WTC11 (cell line): ENCODE results near the gene ELOVL2. TPM values are rescaled to one million over a fixed set of nuclear protein-coding genes. Genes with fewer than 3 reads are reported as not detected.

ENCODE experiments used
- ATAC-seq: fragments of 200-7000 bp; cut with Tn5 transposase; 2 replicates; pipeline ENCODE4 v1.10.0; 2021; ENCODE audit warnings: mild to moderate bottlenecking, moderate library complexity
- CTCF ChIA-PET: fragments of 300-600 bp; sonication (Branson Sonifier 250); formaldehyde crosslinking; loops from one replicate; lab custom pipeline; 2021; ENCODE audit warnings: antibody characterized with exemption; lab: Charles Lee
- POLR2A ChIA-PET: fragments of 350-600 bp; sonication (Branson Sonifier 250); formaldehyde crosslinking; loops from one replicate; lab custom pipeline; 2021; ENCODE audit warnings: antibody characterized with exemption; lab: Charles Lee
- DNase-seq: peaks from one replicate; pipeline ENCODE4 v3.0.0; 2021; ENCODE audit warnings: low spot score
- H3K27ac Mint-ChIP-seq: 2 replicates; pipeline ENCODE4 v1.8.0; 2021; ENCODE audit warnings: mixed read lengths
- H3K27me3 Mint-ChIP-seq: 2 replicates; pipeline ENCODE4 v1.8.0; 2021; ENCODE audit warnings: low read depth, mild to moderate bottlenecking, moderate library complexity, mixed read lengths
- H3K36me3 Mint-ChIP-seq: 2 replicates; pipeline ENCODE4 v1.8.0; 2021; ENCODE audit warnings: mixed read lengths
- H3K4me1 Mint-ChIP-seq: 2 replicates; pipeline ENCODE4 v1.8.0; 2022; ENCODE audit warnings: mixed read lengths
- H3K4me3 Mint-ChIP-seq: 2 replicates; pipeline ENCODE4 v1.8.0; 2021; ENCODE audit warnings: mild to moderate bottlenecking, moderate library complexity, mixed read lengths
- H3K9me3 Mint-ChIP-seq: 2 replicates; pipeline ENCODE4 v1.8.0; 2021; ENCODE audit warnings: mixed read lengths
- ATF1 ChIP-seq: sonication (generic); formaldehyde crosslinking; IDR thresholded peaks from 2 replicates; pipeline ENCODE4 v1.8.1; 2023; ENCODE audit warnings: mild to moderate bottlenecking, moderate library complexity, missing genetic modification reagents
- GTF2I ChIP-seq: fragments of 250-450 bp; sonication (Bioruptor Pico); conservative IDR thresholded peaks from 2 replicates; pipeline ENCODE4 v1.4.0; 2021; ENCODE audit warnings: mild to moderate bottlenecking
- HMGA2 ChIP-seq: fragments of 250-450 bp; sonication (Bioruptor Pico); IDR thresholded peaks from 2 replicates; pipeline ENCODE4 v1.4.0; 2021; ENCODE audit warnings: mild to moderate bottlenecking, moderate library complexity
- NFE2L1 ChIP-seq: sonication (generic); formaldehyde crosslinking; IDR thresholded peaks from 2 replicates; pipeline ENCODE4 v1.8.1; 2023; ENCODE audit warnings: missing genetic modification reagents
- NR1H2 ChIP-seq: sonication (generic); formaldehyde crosslinking; IDR thresholded peaks from 2 replicates; pipeline ENCODE4 v1.9.0; 2021; ENCODE audit warnings: mild to moderate bottlenecking, moderate library complexity, missing genetic modification reagents
- SMAD4 ChIP-seq: sonication (generic); formaldehyde crosslinking; IDR thresholded peaks from 2 replicates; pipeline ENCODE4 v1.8.0; 2022; ENCODE audit warnings: mild to moderate bottlenecking, missing genetic modification reagents
- TEAD1 ChIP-seq: sonication (generic); formaldehyde crosslinking; IDR thresholded peaks from 2 replicates; pipeline ENCODE4 v1.8.0; 2022; ENCODE audit warnings: mild to moderate bottlenecking, missing genetic modification reagents
- ZNF232 ChIP-seq: sonication (generic); formaldehyde crosslinking; IDR thresholded peaks from 2 replicates; pipeline ENCODE4 v1.8.0; 2022; ENCODE audit warnings: mild to moderate bottlenecking, missing genetic modification reagents
- ZNF396 ChIP-seq: fragments of 250-450 bp; sonication (Bioruptor Pico); IDR thresholded peaks from 2 replicates; pipeline ENCODE4 v1.8.0; 2021; ENCODE audit warnings: mild to moderate bottlenecking, moderate library complexity, borderline replicate concordance
- ZNF423 ChIP-seq: fragments of 250-450 bp; sonication (Bioruptor Pico); IDR thresholded peaks from 2 replicates; pipeline ENCODE4 v2.1.2; 2022; ENCODE audit warnings: mild to moderate bottlenecking, moderate library complexity
- total RNA-seq: library from RNA; stranded (reverse); gene quantifications from 3 replicates; pipeline ENCODE4 v1.2.3, GENCODE V29; 2021
- TF ChIP-seq, protein P1 (sequence below): sonication (generic); formaldehyde crosslinking; IDR thresholded peaks from 2 replicates; pipeline ENCODE4 v1.8.0; 2023; ENCODE audit warnings: mild to moderate bottlenecking, missing genetic modification reagents
- TF ChIP-seq, protein P2 (sequence below): sonication (generic); formaldehyde crosslinking; IDR thresholded peaks from 2 replicates; pipeline ENCODE4 v1.8.1; 2022; ENCODE audit warnings: mild to moderate bottlenecking, moderate library complexity, missing genetic modification reagents
- TF ChIP-seq, protein P3 (sequence below): sonication (generic); formaldehyde crosslinking; IDR thresholded peaks from 2 replicates; pipeline ENCODE4 v1.8.1; 2023; ENCODE audit warnings: mild to moderate bottlenecking, missing genetic modification reagents
- TF ChIP-seq, protein P4 (sequence below): sonication (generic); formaldehyde crosslinking; IDR thresholded peaks from 2 replicates; pipeline ENCODE4 v1.8.1; 2023; ENCODE audit warnings: mild to moderate bottlenecking, missing genetic modification reagents, borderline replicate concordance
- TF ChIP-seq, protein P5 (sequence below): fragments of 250-450 bp; sonication (Bioruptor Pico); conservative IDR thresholded peaks from 2 replicates; pipeline ENCODE4 v1.9.0; 2021; ENCODE audit warnings: mild to moderate bottlenecking

Gene ELOVL2
- total RNA-seq, 1 experiment from 2014 or later: 2.0 TPM

DNA sequence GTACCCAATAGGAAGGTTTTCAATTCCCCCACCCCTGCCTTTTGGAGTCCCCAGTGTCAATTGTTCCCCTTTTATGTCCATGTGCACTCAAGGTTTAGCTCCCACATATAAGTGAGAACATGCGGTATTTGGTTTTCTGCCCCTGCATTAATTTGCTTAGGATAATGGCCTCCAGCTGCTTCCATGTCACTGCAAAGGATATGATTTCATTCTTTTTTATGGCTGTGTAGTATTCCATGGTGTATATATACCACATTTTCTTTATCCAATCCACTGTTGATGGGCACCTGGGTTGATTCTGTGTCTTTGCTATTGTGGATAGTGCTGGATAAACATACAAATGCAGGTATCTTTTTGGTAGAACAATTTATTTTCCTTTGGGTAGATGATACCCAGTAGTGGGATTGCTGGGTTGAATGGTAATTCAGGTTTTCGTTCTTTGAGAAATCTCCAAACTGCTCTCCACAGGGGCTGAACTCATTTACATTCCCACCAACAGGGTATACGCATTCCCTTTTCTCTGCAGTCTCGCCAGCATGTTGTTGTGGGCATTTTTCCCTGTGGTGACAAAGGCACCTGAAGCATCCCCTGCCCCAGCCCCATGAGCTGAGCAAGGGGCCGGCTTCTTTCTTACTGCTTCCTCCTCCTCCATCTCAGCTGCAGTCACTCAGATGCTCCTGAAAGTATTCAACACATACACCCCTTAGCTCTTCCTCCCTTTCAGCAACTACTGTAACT is 66.7 kb downstream of the ELOVL2 start:
- H3K27ac Mint-ChIP-seq: no peak overlapping the region

DNA sequence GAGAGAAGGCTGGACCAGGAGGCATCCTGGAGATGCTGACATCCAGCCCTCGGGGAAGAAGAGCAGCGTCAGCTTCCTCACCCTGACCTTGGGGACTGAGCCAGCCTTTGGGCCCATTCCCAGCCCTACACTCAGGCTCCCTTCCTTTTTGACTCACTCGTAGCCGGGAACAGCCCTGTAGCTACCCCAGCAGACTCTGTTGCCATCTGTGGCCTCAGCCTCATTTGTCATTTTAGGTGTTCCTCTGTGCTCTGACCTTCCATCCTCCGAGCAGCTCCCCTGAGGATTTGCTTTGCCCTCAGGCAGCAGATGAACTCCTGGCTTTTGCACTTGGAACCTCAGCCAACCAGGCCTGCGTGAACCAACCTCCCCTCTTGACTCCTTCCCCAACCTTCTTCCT is 67.5 kb downstream of the ELOVL2 start:
- Mint-ChIP-seq H3K36me3 (no peaks in the 10 kb centered on the region), H3K27me3 (no peaks in the 10 kb centered on the region), H3K4me1 (peaks cover 11% of the 10 kb centered on the region), H3K4me3 (no peak overlapping the region), H3K27ac (no peak overlapping the region), H3K9me3 (peaks cover 6% of the 10 kb centered on the region; the same call in 1 of the 2 replicates)
- ChIA-PET POLR2A (no interaction called here), CTCF (no interaction called here)
- DNase-seq (no peak), ATAC-seq (no peak)
- no peak for TF ChIP-seq ZNF232 (CRISPR knock-in tag)
- TF ChIP-seq ATF1 (CRISPR knock-in tag): no peak
- TF ChIP-seq, protein P1, sequence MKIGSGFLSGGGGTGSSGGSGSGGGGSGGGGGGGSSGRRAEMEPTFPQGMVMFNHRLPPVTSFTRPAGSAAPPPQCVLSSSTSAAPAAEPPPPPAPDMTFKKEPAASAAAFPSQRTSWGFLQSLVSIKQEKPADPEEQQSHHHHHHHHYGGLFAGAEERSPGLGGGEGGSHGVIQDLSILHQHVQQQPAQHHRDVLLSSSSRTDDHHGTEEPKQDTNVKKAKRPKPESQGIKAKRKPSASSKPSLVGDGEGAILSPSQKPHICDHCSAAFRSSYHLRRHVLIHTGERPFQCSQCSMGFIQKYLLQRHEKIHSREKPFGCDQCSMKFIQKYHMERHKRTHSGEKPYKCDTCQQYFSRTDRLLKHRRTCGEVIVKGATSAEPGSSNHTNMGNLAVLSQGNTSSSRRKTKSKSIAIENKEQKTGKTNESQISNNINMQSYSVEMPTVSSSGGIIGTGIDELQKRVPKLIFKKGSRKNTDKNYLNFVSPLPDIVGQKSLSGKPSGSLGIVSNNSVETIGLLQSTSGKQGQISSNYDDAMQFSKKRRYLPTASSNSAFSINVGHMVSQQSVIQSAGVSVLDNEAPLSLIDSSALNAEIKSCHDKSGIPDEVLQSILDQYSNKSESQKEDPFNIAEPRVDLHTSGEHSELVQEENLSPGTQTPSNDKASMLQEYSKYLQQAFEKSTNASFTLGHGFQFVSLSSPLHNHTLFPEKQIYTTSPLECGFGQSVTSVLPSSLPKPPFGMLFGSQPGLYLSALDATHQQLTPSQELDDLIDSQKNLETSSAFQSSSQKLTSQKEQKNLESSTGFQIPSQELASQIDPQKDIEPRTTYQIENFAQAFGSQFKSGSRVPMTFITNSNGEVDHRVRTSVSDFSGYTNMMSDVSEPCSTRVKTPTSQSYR (CRISPR knock-in tag): no peak
- TF ChIP-seq TEAD1 (CRISPR knock-in tag): no peak
- no peak for TF ChIP-seq HMGA2

More for the DNA sequence above, 66.7 kb downstream of the ELOVL2 start:
- ChIA-PET CTCF (interaction anchor here (2.8 kb wide), 1 partner anchor 23 kb away, joined by 19 read pairs; no protein-coding TSS in a partner anchor), POLR2A (no interaction called here)
- Mint-ChIP-seq H3K27me3 (no peaks in the 10 kb centered on the region), H3K4me1 (peaks cover 11% of the 10 kb centered on the region), H3K9me3 (peaks cover 6% of the 10 kb centered on the region; the same call in 1 of the 2 replicates), H3K4me3 (no peak overlapping the region), H3K36me3 (no peaks in the 10 kb centered on the region)
- DNase-seq (peak; percentile 28), ATAC-seq (peak; percentile 92)
- TF ChIP-seq GTF2I (CRISPR knock-in tag) (peak; percentile 34; the same call in 1 of the 2 replicates), SMAD4 (CRISPR knock-in tag) (no peak), ZNF423 (CRISPR knock-in tag) (peak; percentile 11; the same call in 1 of the 2 replicates)

DNA sequence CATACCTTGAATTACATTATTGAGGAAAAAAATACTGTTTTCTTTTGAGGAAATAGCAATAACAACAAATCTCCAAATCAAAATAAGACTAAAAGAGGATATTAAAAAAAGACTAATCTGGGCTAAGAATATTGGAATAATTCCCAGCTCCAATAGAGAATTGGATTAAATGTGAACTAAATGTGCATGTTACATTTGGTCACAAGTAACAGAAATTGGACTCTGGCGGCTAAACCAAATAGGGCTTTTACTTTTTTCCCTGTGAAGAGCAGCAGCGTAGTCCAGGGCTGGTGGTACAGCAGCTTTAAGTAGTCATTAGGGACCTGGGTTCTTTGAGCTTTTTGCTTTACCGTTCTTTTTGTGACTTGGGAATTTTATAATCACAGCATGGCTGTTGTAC is 71.9 kb downstream of the ELOVL2 start:
- ChIA-PET POLR2A (no interaction called here), CTCF (interaction anchor here (2.5 kb wide), 1 partner anchor 17 kb away, joined by 8 read pairs; no protein-coding TSS in a partner anchor)
- Mint-ChIP-seq H3K36me3 (no peaks in the 10 kb centered on the region), H3K27ac (no peak overlapping the region), H3K9me3 (peaks cover under 1% of the 10 kb centered on the region), H3K27me3 (peaks cover 4% of the 10 kb centered on the region; the same call in 1 of the 2 replicates), H3K4me1 (no peaks in the 10 kb centered on the region), H3K4me3 (no peak overlapping the region)
- DNase-seq (no peak), ATAC-seq (no peak)
- TF ChIP-seq ZNF396 (CRISPR knock-in tag) (no peak), NFE2L1 (CRISPR knock-in tag) (no peak)
- TF ChIP-seq, protein P2, sequence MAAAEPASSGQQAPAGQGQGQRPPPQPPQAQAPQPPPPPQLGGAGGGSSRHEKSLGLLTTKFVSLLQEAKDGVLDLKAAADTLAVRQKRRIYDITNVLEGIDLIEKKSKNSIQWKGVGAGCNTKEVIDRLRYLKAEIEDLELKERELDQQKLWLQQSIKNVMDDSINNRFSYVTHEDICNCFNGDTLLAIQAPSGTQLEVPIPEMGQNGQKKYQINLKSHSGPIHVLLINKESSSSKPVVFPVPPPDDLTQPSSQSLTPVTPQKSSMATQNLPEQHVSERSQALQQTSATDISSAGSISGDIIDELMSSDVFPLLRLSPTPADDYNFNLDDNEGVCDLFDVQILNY (CRISPR knock-in tag): no peak

DNA sequence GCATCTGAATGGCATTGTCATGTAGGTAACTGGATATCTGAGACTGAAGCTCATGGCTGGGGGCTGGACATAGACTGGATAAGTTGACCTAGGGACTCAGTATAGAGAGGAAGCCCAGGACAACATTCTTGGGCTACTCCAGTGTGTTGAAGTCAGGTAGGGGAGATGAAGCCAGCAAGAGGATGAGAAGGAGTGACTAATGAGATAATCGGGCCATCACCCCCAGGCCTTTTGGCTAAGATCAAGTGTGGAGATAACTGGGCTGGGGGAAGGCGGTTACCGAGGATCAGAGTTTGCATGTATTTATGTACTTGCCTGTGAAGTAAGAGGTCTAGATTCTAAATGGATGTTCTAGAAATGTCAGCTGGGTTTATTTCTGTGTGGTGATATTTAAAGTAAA is 73.4 kb downstream of the ELOVL2 start:
- no peak overlapping the region for H3K27ac Mint-ChIP-seq
- no peaks in the 10 kb centered on the region for H3K4me1 Mint-ChIP-seq
- ATAC-seq (no peak), DNase-seq (no peak)
- ChIA-PET CTCF (interaction anchor here (1.3 to 2.1 kb wide), 2 partner anchors 9 to 16 kb away, joined by 3 to 6 read pairs; no protein-coding TSS in a partner anchor), POLR2A (no interaction called here)
- H3K9me3 Mint-ChIP-seq: peaks cover 10% of the 10 kb centered on the region
- peaks cover 15% of the 10 kb centered on the region; the same call in 1 of the 2 replicates for H3K27me3 Mint-ChIP-seq
- peaks cover 9% of the 10 kb centered on the region; the same call in 1 of the 2 replicates for H3K36me3 Mint-ChIP-seq
- no peak overlapping the region for H3K4me3 Mint-ChIP-seq
- TF ChIP-seq, protein P3, sequence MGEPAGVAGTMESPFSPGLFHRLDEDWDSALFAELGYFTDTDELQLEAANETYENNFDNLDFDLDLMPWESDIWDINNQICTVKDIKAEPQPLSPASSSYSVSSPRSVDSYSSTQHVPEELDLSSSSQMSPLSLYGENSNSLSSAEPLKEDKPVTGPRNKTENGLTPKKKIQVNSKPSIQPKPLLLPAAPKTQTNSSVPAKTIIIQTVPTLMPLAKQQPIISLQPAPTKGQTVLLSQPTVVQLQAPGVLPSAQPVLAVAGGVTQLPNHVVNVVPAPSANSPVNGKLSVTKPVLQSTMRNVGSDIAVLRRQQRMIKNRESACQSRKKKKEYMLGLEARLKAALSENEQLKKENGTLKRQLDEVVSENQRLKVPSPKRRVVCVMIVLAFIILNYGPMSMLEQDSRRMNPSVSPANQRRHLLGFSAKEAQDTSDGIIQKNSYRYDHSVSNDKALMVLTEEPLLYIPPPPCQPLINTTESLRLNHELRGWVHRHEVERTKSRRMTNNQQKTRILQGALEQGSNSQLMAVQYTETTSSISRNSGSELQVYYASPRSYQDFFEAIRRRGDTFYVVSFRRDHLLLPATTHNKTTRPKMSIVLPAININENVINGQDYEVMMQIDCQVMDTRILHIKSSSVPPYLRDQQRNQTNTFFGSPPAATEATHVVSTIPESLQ (CRISPR knock-in tag): no peak
- no peak for TF ChIP-seq NR1H2 (CRISPR knock-in tag)
- TF ChIP-seq, protein P4, sequence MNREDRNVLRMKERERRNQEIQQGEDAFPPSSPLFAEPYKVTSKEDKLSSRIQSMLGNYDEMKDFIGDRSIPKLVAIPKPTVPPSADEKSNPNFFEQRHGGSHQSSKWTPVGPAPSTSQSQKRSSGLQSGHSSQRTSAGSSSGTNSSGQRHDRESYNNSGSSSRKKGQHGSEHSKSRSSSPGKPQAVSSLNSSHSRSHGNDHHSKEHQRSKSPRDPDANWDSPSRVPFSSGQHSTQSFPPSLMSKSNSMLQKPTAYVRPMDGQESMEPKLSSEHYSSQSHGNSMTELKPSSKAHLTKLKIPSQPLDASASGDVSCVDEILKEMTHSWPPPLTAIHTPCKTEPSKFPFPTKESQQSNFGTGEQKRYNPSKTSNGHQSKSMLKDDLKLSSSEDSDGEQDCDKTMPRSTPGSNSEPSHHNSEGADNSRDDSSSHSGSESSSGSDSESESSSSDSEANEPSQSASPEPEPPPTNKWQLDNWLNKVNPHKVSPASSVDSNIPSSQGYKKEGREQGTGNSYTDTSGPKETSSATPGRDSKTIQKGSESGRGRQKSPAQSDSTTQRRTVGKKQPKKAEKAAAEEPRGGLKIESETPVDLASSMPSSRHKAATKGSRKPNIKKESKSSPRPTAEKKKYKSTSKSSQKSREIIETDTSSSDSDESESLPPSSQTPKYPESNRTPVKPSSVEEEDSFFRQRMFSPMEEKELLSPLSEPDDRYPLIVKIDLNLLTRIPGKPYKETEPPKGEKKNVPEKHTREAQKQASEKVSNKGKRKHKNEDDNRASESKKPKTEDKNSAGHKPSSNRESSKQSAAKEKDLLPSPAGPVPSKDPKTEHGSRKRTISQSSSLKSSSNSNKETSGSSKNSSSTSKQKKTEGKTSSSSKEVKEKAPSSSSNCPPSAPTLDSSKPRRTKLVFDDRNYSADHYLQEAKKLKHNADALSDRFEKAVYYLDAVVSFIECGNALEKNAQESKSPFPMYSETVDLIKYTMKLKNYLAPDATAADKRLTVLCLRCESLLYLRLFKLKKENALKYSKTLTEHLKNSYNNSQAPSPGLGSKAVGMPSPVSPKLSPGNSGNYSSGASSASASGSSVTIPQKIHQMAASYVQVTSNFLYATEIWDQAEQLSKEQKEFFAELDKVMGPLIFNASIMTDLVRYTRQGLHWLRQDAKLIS: no peak
- TF ChIP-seq, protein P5, sequence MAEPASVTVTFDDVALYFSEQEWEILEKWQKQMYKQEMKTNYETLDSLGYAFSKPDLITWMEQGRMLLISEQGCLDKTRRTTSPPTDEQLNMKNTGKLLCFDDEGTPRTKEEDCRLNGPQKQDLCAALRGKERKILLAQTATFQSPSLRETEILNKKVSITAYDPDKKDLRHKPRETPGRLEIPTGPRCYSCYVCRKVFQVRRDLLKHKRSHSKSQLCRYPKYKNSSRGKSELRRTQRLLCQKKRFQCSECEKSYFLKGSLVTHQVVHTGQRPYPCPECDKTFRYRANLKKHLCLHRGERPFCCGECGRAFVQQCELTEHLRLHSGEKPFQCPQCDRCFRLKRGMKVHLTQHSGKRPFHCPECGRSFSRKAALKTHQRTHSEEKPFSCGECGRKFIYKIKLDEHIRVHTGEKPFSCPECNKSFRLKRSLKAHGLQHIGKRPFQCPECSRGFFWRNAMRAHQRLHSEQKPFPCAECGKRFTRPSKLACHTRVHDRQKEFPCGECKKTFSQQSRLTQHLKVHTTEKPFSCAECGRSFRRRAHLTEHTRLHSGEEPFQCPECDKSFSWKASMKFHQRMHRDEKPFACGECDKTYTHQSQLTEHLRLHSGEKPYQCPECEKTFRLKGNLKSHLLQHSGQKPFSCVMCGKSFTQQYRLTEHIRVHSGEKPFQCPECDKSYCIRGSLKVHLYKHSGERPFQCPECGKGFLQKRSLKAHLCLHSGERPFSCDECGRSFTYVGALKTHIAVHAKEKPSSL (CRISPR knock-in tag): no peak
